Kidney epithelial cell (primary cell): ENCODE data around the gene USP24. TPM values are rescaled to one million over a fixed set of nuclear protein-coding genes. Genes with fewer than 3 reads are reported as not detected.

Source experiments
- DNase-seq: peaks from one replicate; pipeline ENCODE4 v3.0.0-alpha.2; 2010; ENCODE audit warnings: low read depth
- H3K27me3 ChIP-seq: 2 replicates; pipeline ENCODE4 v1.6.0; 2011; ENCODE audit warnings: low read length; ENCODE audit not compliant: control insufficient read depth, insufficient read depth
- H3K36me3 ChIP-seq: 2 replicates; pipeline ENCODE4 v1.5.1; 2011; ENCODE audit warnings: low read length; ENCODE audit not compliant: control insufficient read depth, insufficient read depth
- H3K4me3 ChIP-seq: 2 replicates; pipeline ENCODE4 v1.5.1; 2011; ENCODE audit warnings: low read depth, mild to moderate bottlenecking, control low read depth, low read length
- CTCF ChIP-seq: IDR thresholded peaks from 2 replicates; pipeline ENCODE4 v1.5.1; 2011; ENCODE audit warnings: mild to moderate bottlenecking, moderate library complexity, low read length, control low read depth, inconsistent platforms; ENCODE audit not compliant: insufficient read depth, poor library complexity, severe bottlenecking
- total RNA-seq: library from RNA; depleted of rRNA; stranded (reverse); fragments of >200 nt; gene quantifications from 2 replicates; pipeline ENCODE4 v1.2.3, GENCODE V29; 2015

The USP24 gene
- total RNA-seq, 1 donor from 2014 or later = 27.2 TPM

GRCh38 chr1:55210990-55211801 lies 4.0 kb downstream of the USP24 start:
- H3K27me3 ChIP-seq = no peaks in the 10 kb centered on the region
- DNase-seq = no peak
- TF ChIP-seq CTCF = no peak
- no peak overlapping the region for H3K4me3 ChIP-seq
- no peaks in the 10 kb centered on the region for H3K36me3 ChIP-seq

- DNase-seq = no peak
- no peak for TF ChIP-seq CTCF
- no peak overlapping the region for H3K4me3 ChIP-seq
- H3K36me3 ChIP-seq = no peaks in the 10 kb centered on the region
- no peaks in the 10 kb centered on the region for H3K27me3 ChIP-seq
These were observed 5.9 kb downstream of the USP24 start for GRCh38 chr1:55209247-55209646.

- Histone ChIP-seq H3K27me3 (no peaks in the 10 kb centered on the region), H3K36me3 (no peaks in the 10 kb centered on the region), H3K4me3 (no peak overlapping the region)
- no peak for DNase-seq
- TF ChIP-seq CTCF = no peak
These were observed 9.0 kb downstream of the USP24 start for GRCh38 chr1:55206210-55206609.

GRCh38 chr1:55204997-55205396 lies 10.2 kb downstream of the USP24 start:
- DNase-seq = no peak
- Histone ChIP-seq H3K4me3 (no peak overlapping the region), H3K36me3 (no peaks in the 10 kb centered on the region), H3K27me3 (no peaks in the 10 kb centered on the region)
- TF ChIP-seq CTCF = no peak

GRCh38 chr1:55203064-55203463 lies 12.1 kb downstream of the USP24 start:
- DNase-seq = no peak
- no peaks in the 10 kb centered on the region for H3K27me3 ChIP-seq

More at GRCh38 chr1:55203064-55203463, 12.1 kb downstream of the USP24 start:
- no peak overlapping the region for H3K4me3 ChIP-seq
- H3K36me3 ChIP-seq = no peaks in the 10 kb centered on the region
- TF ChIP-seq CTCF = no peak
